Activated CD4-positive, alpha-beta T cell treated with anti-CD3 and anti-CD28 coated beads, Interleukin-2, amount 50 U/mL, for 4 hours (primary cell): ENCODE results near the gene PPP2R5C.

Experiments used
- DNase-seq, 2 experiments: peaks; one replicate each; pipeline ENCODE4 v3.0.0-alpha.2; 2020

The PPP2R5C gene

DNA sequence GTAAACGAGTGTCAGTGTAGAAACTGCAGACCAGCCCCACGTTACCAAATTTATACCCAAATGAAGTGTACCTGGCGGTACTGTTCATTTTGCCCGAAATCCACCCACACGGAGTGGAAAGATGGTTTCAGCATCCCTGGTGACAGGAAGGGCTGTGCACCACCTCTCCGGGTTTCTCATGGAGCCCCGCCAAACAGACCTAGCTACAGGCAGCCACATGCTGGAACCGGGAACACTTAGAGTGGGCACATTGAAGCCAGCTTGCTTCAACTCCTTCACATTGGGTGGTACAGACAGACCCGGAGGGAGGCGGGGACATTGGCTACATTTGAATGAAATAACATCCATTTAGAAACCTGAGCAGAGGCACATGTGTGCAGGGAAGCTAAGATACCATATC lies 84.4 kb downstream of the PPP2R5C start:
- no peak for DNase-seq

DNA sequence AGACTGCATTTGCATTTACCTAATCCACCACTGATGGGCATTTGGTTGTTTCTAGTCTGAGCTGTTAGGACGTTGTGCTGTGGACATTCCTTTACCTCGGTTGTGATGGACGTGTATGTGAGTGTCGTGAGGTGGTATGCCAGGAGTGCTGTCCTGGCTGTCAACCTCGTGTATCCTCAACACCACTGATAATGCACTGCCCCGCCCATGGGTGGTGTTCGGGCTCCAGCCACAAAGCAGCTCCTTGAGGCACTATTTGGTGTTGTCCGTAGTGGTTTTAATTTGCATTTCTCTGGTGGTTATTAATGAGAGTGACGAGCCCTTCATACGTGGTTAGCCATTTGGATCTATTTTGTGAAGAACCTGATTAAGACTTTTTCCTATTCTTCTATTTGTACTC lies 87.6 kb downstream of the PPP2R5C start:
- DNase-seq, result no peak

DNA sequence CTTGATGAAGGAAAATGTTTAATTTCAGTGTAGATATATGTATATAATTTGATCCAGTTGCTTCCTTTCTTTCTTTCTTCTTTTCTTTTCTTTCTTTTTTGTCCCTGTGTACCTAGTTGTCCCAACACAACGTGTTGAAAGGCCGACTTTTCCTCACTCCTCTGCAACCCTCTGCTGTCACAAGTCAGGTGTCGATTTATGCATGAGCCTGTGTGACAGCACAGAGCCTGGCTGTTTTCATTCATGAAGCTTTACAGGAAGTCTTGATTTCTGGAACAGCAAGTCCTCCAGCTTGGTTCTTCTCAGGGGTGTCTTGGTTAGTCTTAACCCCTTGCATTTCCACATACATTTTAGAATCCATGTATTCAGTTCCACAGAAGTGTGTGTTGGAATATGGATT lies 88.1 kb downstream of the PPP2R5C start:
- no peak for DNase-seq

DNA sequence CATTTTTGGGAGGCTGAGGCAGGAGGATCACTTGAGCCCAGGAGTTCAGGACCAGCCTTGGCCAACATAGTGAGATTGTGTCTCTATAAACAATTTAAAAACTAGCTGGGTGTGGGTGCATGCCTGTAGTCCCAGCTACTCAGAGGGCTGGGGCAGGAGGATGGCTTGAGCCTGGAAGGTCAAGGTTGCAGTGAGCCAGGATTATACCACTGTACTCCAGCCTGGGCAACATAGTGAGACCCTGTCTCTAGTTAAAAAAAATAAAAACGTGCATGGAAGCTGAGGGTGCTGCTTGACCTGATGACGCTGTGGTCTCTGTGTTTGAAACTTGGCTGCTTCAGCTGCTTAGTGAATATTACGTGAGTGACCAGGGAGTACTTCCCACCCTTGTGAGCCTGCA lies 89.7 kb downstream of the PPP2R5C start:
- DNase-seq, result no peak

DNA sequence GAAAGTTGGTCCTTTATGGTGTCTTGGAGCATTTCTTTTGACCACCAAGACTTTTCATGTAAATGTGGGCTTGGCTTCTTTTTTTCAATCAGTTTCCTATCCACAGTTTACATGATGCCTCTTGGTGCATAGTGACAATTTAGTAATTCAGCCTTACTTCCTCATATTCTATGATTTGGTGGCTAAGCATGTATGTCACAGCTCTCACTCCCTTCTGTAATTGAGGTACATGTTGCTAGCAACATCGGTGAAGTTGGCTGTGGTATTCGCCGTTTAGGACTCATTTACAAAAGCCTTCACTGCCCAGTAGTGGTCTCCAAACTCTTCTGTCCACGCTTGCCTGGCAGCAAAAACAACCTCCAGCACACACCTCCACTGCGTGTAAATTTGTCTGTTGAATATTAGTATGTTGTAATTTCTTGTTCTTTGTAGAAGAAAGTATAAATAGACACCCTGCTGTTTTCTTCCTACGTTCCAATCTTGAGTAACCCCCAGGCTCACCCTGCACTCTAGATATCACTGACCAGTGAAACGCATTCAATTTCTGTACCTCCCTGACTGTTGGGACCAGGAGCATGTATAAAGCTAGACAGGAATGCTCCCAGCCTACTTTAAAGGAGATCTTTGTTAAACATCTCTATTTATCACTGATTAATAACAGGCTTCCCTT lies 90.4 kb downstream of the PPP2R5C start:
- no peak for DNase-seq

DNA sequence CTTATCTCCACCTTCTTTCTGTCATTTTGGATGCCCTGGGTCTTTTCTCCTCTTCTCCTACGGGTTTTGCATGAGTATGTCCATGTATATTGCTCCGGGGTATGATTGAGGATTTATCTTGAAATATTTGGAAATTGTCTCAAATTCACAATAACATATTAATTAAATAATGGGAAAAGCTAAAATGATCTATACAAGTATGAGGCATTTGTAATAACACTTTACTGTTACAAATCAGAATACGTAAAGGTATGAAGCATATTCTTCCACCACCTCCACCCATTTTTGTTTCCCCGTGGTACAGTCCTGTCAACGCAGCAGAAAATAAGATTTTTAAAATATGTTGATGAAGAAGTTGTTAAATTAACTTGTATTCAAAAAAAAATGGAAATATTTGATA lies 91.3 kb downstream of the PPP2R5C start:
- DNase-seq, result no peak

DNA sequence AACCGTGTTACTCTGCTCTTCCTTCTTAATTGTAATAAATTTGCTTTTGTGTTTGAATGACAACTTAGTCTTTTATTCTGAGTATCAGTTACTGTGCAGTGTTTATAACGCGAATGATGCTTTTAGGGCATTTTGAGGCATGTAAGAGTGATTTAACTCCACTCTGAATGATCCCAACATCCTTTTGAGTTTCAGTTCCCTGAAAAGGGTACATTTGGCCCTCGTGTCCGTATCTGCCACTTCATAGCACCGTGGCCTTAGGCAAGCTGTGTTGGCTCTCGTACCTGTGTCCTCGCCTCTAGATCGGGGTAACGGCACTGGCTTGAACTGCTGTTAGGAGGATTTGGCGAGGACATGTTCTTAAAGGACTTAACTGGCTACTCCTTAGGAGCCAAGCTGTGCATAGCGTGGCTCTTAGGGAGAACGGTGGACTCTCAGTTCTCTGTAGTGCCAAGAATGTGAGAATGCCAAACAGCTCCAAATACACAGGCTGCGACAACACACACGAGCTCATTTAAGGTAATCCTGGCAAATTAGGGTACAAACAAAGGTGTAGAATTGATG lies 92.0 kb downstream of the PPP2R5C start:
- DNase-seq, result no peak

DNA sequence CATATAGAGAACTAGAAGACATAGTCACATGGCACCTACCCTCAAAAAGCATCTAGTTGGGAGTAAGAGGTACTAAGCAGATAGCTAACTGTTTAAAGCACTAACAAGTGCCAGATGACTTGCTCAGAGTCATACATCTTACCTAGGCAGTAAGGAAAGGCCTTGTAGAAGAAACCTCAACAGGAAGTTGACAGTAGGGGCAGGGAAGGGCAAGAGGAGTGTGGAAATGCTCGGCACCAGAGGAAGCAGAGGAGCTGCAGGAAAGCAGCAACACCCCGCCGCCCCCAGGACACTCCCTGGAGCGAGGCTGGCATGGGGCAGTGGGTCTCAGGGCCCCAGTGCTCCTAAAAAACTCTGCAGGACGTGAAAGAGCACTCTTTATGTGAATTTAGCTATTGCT lies 92.9 kb downstream of the PPP2R5C start:
- DNase-seq, result no peak

DNA sequence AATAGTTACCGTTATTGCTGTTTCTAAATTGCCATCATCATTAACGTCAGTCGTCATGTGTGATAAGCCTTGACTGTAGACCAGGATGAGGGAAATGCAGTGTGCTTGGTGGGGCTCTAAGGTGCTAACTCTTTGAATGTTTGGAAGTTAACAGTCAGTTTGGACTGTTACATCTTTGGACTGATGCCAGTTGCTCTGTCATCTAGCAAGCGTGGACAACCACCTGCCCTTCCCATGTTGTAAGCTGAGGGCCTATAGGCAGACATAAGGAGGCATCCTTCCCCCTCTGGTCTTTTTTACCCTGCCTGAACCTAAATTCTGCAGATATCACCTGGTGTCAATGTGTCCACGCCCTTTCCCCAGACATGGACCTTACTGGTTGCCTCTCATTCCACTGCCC lies 94.4 kb downstream of the PPP2R5C start:
- no peak for DNase-seq

DNA sequence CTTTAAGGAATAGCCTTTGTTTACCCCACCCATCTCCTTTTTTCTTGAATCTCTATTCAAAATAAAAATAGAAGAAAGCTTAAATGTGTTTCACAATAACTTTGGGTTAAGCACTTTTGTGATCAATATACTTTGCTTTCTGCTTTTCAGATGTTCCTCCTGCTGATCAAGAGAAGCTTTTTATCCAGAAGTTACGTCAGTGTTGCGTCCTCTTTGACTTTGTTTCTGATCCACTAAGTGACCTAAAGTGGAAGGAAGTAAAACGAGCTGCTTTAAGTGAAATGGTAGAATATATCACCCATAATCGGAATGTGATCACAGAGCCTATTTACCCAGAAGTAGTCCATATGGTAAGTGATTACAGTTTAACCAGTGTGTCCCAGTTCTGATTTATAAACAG lies 95.0 kb downstream of the PPP2R5C start:
- no peak for DNase-seq

DNA sequence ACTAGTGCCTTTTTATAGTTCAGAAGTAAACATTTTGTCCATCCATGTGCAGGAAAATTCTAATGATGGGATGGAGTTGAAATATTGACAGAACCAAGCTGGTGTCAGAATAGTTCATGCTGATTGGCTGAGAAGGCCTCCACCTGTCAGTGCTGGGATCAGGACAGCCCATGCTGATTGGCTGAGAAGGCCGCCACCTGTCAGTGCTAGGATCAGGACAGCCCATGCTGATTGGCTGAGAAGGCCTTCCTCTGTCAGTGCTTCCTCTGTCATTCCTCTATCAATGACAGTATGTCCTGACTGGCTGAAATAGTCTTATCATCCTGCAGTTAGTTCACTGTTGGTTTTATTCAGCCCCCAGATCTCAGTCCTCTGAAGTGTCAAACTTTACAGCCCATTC lies 95.7 kb downstream of the PPP2R5C start:
- no peak for DNase-seq

DNA sequence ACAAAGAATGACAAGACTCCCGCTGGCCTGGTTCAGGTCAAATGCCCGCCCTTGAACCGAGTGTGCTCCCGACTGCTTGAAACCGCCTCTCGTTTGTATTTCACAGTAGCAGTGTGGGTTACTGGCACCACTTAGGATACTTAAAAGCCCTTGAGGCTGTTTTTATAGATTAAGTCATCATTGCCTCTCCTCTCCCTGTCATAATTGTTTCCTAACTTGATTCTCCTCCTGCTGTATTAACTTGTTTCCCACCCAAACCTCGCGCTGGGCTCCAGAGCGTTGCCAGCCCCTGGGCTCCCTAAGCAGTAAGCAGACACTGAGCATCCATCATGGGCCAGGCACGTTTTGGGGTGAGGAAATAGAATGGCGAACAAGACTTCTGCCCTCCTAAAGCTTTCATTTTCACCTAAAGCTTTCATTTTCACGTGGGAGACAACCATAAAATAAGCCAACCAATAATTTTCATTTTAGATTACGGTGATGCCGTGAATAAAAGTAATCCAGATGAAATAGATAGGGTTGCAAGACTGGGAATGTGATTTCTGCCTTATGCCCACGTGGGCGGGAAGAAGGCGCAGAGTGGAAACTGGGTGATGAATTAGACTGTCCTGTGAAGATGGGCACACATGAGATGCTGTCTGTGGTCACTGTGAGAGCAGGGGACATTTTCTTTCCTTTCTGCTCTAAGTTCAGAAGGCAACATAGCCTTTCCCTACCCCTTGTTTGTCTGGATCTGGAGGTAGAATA lies 97.5 kb downstream of the PPP2R5C start:
- no peak for DNase-seq

DNA sequence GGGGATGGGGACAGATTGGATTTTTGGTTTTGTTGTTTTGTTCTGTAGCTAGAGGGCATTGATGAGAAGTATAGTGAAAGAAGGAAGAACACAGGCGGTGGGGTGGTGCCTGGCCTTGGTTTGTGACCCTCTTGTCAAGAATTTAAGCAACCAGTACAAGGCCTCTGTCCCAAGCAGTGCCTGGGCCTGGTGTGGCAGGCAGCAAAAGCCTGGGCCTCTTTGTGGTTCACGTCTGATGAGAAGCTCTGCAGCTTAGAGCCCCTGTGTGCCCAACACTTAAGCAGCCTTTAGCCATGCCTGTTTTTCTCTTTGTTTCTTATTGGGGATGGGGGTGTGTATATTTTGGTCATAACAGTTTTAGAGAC lies 98.0 kb downstream of the PPP2R5C start:
- no peak for DNase-seq

DNA sequence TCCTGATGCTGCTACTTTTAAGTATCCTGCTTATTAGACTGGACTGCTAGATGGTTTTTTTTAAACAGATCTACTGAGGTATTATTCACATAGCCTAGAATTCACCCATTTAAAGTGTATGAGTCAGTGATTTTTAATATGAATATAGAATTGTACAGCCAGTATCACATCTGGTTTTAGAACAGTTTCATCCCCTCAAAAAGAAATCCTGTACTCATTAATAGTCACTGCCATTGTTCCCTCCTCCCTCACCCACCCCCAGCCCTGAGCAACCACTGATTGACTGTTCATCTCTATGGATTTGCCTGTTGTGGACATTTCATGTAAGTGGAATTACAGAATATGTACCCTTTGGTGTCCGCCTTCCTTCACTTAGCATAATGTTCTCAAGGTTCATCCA lies 98.4 kb downstream of the PPP2R5C start:
- DNase-seq, result no peak

DNA sequence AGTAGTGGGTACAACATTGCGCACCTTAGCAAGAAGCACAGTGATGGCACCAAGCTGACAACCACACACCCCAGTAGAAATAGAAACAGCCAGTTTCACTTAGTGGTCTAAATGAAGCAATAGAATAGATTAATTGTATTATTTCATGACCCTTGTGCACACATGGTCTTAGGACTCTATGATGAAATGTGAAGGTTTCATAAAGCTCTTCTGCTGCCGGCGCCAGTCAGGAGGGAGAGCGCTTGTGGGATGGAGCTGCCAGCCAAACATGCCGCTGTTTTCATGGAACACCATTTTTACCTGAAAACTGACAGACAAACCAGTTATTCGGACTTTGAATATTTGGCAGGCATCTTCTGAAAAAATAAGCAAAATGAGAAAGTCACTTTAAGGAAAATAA lies 100.0 kb downstream of the PPP2R5C start:
- DNase-seq, result no peak

DNA sequence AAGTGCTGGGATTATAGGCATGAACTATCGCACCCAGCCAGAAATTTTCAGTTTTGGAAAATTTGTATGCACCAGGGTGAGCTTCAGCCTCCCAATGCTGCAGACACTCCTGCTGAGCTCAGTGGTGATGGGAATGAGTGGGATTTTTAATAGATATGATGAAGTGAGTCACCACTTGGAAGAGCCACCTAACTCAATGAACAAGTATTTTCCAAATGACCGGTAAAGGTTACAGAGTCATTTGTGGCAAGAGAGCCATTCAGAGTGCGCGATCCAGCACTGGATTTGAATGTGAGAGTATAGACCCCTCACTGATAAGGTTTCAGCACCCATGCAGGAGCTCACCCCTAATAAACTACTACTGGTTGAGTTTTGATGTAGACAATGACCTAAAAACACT lies 100.7 kb downstream of the PPP2R5C start:
- DNase-seq, result no peak

DNA sequence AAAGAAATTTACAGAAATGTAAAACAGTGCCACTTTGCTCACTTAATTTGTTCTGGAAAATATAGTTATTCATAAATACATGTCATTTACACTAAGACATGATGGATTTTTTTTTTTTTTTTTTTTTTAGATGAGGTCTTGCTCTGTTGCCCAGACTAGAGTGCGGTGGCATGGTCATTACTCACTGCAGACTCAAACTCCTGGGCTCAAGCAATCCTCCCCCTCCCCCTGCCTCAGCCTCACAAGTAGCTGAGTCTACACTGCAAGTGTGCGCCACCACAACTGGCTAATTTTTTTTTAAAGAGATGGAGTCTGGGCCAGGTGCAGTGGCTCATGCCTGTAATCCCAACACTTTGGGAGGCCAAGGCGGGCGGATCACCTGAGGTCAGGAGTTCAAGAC lies 101.2 kb downstream of the PPP2R5C start:
- DNase-seq, result no peak

DNA sequence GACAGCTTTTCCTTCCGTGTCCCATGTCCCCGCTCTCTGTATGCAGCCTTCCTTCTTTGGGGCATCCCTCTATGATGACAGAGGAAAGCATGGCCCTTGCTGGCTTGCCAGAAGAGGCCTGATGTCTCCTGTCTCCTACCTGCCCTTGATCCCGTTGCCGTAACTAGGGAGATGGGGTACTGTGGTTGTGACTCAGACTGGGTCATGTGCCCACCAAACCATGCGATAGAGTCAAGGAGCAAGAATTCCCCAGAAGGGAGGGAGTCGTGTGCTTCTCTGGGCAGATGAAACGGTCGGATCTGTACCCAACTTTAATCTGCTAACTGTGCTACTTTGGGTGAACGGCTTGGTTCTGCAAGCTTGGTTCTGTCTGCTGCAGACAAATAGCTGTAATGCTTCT lies 103.8 kb downstream of the PPP2R5C start:
- no peak for DNase-seq

DNA sequence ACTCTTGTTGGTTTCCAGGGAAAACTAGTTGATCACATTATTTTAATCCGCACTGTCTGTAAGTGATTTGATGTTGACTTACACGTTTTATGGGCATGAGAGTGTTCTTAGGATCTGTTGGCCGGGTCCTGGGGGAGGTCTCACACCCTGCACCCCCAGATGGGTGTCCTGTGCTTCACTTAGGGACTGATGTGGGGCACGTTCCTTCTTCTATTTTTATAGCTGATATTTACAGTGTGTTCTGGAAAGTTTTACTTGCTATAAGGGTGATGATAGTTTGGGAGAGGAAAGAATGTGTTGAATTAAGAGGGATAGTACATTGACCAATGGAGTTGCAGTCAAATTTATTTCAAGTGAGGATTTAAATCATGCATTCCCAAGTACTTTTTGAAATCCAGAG lies 106.3 kb downstream of the PPP2R5C start:
- no peak for DNase-seq

DNA sequence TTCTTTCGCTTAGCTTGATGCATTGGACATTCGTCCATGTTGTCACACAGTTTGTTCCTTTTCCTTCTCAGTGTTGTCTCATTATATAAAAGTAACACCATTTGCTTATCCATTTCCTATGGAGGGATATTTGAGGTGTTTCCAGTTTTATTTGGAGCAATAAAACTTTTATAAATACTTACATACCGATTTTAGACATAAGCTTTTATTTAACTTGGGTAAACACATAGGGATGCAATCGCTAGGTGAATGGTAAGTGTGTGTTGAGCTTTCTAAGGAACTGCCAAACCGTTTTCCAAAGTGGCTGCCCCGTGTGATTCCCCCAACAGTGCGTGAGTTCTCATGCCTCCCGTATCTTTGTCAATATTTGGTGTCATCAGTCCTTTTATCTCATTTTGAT lies 107.7 kb downstream of the PPP2R5C start:
- DNase-seq, result no peak

DNA sequence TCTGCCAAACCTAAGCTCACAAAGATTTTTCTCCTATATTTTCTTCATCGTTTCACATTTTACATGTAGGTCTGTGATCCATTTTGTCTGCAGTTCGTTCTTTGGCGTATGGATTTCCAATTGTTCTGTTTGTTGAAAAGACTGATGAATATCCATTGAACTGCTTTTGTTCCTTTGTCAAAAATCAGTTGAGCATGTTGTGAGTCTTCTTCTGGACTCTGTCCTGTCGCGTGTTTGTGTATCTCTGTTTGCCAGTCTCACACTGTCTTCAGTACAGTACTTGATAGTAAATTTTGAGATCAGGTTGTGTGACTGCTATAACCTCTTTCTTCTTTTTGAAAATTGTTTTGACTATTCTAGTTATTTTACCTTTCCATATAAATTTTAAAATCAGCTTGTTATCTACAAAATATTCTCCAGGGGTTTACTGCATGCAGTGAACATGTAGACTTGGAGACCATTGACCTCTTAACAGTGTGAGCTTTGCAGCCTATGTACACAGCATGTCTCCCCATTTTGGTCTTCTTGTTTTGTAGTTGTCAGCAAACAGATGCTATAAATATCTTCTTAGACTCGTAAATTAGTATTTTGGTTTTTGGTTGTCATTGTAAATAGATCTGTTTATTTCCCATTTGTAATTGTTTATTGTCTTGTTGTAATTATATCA lies 108.9 kb downstream of the PPP2R5C start:
- no peak for DNase-seq

DNA sequence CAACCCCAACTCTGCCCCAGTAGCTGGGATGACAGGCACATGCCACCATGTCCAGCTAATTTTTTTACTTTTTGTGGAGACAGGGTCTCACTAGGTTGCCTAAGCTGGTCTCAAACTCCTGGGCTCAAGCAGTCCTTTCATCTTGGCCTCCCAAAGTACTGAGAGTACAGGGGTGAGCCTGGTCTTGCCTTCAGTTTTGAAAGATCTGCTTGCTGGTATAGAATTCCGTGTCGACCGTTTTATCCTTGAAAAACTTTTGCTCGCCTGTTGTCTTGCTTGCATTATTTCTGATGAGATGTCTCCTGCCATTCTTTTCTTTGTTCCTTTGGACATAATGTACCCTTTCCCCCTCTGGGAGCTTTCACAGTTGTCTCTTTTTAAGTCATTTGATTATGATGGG lies 110.8 kb downstream of the PPP2R5C start:
- DNase-seq, result no peak

DNA sequence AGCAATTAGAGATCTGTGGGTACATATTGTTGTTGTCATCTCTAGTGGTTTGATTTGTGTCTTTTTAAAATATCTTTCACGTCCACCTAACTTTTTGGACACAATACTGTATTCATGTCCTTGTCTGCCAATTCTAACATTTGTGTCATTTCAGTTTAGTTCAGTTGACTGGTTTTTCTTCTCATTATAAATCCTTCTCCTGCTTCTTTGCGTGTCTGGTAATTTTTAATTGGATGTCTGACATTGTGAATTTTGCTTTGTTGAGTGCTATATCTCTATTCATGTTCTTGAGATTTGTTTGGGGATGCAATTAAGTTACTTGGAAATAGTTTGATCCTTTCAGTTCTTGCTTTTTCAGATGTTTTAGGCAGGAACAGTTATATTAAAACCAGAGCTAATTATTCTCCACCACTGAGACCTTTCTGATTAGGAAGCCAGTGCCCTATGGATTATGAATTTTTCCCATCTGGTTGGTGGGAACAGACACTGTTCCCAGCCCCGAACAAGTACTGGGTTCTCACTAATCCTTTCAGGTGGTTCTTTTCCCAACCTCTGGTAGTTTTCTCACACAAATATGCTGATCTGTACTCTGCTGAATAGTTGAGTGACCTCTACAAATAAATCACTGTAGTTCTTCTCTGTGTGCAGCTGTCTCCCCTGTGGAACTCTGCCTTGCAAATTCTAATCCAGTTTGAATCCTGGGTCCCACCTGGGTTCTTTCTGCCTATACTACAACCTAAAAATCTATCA lies 111.7 kb downstream of the PPP2R5C start:
- no peak for DNase-seq
